Measurements from ENCODE around the gene DUSP19. TPM values are rescaled to one million over a fixed set of nuclear protein-coding genes. Genes with fewer than 3 reads are reported as not detected.
A peak's percentile ranks its signal among the peaks of the same experiment; 100 is the strongest.

Gene DUSP19
- total and polyA plus RNA-seq, 2 of the 13 experiments (the other 11 are each of a cell fraction or from before 2014, with no cell fraction given) = 1.3 to 1.9 TPM

DNA sequence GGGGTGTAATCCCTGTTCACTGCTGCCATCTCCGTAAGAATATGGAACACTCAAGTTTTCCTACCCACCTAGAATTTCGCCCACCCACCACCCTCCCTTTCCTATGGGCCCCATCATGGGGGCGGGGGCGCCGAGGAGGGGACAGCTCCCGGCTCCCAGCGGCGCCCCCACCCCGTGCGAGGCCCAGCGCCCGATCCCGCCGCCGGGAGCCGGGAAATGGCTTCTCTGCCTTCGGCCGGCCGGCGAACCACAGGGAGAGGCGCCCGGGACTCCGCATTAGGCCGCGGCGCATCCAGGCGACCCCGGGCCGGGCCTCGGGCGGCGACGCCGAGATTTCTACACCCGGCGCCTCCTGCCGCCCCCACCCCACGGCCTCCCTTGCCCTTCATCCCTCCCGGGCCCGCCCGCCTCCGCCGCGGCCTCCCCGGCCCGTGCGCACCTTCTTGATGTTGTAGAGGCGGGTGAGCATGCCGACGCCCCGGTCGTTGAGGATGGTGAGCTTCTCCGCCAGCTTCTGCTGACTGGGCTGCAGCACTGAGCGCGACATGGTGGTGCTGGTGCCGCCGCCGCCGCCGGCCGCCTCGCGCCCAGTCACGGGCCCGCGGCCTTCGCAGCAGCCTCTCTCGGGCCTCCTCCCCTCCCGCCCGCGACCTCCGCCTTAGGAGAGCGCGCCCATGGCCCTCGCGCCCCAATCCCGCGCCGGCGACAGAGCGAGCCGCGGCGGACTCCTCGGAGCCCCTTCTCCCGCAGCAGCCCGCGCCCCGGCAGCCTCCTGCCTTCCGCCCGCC is 40.8 kb upstream of the DUSP19 start (continued):
- TF ChIP-seq ZNF282 (IDR thresholded peaks at IDR 0.05; ENCODE audit: partially characterized antibody) (no peak), GATAD2A (CRISPR knock-in tag; IDR thresholded peaks at IDR 0.05) (no peak), ZFYVE20 (CRISPR knock-in tag; IDR thresholded peaks at IDR 0.05; ENCODE audit: borderline replicate concordance, low read depth) (no peak), REPIN1 (CRISPR knock-in tag; IDR thresholded peaks at IDR 0.05; ENCODE audit: borderline replicate concordance, low read depth) (no peak), POLR2AphosphoS2 (IDR thresholded peaks at IDR 0.05; ENCODE audit: low read depth, low read length) (no peak; the same call in 1 of the 2 replicates), FOXA1 (IDR thresholded peaks at IDR 0.05) (no peak), FOXA1 (CRISPR knock-in tag; IDR thresholded peaks at IDR 0.05) (peak; percentile 30; the same call in 1 of the 2 replicates), RNF2 (conservative IDR thresholded peaks at IDR 0.05; ENCODE audit: low read depth) (no peak), HCFC1 (IDR thresholded peaks at IDR 0.05; ENCODE audit: low read depth, low read length) (no peak), SP140L (CRISPR knock-in tag; IDR thresholded peaks at IDR 0.05; ENCODE audit: borderline replicate concordance) (no peak), ZFAT (CRISPR knock-in tag; conservative IDR thresholded peaks at IDR 0.05) (no peak), CENPX (CRISPR knock-in tag; IDR thresholded peaks at IDR 0.05) (no peak)
- TF ChIP-seq, protein P1, sequence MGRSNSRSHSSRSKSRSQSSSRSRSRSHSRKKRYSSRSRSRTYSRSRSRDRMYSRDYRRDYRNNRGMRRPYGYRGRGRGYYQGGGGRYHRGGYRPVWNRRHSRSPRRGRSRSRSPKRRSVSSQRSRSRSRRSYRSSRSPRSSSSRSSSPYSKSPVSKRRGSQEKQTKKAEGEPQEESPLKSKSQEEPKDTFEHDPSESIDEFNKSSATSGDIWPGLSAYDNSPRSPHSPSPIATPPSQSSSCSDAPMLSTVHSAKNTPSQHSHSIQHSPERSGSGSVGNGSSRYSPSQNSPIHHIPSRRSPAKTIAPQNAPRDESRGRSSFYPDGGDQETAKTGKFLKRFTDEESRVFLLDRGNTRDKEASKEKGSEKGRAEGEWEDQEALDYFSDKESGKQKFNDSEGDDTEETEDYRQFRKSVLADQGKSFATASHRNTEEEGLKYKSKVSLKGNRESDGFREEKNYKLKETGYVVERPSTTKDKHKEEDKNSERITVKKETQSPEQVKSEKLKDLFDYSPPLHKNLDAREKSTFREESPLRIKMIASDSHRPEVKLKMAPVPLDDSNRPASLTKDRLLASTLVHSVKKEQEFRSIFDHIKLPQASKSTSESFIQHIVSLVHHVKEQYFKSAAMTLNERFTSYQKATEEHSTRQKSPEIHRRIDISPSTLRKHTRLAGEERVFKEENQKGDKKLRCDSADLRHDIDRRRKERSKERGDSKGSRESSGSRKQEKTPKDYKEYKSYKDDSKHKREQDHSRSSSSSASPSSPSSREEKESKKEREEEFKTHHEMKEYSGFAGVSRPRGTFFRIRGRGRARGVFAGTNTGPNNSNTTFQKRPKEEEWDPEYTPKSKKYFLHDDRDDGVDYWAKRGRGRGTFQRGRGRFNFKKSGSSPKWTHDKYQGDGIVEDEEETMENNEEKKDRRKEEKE (IDR thresholded peaks at IDR 0.05) = no peak
- TF ChIP-seq, protein P2, sequence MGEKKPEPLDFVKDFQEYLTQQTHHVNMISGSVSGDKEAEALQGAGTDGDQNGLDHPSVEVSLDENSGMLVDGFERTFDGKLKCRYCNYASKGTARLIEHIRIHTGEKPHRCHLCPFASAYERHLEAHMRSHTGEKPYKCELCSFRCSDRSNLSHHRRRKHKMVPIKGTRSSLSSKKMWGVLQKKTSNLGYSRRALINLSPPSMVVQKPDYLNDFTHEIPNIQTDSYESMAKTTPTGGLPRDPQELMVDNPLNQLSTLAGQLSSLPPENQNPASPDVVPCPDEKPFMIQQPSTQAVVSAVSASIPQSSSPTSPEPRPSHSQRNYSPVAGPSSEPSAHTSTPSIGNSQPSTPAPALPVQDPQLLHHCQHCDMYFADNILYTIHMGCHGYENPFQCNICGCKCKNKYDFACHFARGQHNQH (CRISPR knock-in tag; IDR thresholded peaks at IDR 0.05) = no peak
- TF ChIP-seq, protein P3, sequence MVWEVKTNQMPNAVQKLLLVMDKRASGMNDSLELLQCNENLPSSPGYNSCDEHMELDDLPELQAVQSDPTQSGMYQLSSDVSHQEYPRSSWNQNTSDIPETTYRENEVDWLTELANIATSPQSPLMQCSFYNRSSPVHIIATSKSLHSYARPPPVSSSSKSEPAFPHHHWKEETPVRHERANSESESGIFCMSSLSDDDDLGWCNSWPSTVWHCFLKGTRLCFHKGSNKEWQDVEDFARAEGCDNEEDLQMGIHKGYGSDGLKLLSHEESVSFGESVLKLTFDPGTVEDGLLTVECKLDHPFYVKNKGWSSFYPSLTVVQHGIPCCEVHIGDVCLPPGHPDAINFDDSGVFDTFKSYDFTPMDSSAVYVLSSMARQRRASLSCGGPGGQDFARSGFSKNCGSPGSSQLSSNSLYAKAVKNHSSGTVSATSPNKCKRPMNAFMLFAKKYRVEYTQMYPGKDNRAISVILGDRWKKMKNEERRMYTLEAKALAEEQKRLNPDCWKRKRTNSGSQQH (CRISPR knock-in tag; IDR thresholded peaks at IDR 0.05; ENCODE audit: low read depth) = peak; percentile 62; the same call in 1 of the 2 replicates
- TF ChIP-seq, protein P4, sequence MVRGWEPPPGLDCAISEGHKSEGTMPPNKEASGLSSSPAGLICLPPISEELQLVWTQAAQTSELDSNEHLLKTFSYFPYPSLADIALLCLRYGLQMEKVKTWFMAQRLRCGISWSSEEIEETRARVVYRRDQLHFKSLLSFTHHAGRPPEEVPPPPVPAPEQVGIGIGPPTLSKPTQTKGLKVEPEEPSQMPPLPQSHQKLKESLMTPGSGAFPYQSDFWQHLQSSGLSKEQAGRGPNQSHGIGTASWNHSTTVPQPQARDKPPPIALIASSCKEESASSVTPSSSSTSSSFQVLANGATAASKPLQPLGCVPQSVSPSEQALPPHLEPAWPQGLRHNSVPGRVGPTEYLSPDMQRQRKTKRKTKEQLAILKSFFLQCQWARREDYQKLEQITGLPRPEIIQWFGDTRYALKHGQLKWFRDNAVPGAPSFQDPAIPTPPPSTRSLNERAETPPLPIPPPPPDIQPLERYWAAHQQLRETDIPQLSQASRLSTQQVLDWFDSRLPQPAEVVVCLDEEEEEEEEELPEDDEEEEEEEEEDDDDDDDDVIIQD (CRISPR knock-in tag; IDR thresholded peaks at IDR 0.05; ENCODE audit: low read depth) = no peak
